IMR-90 (cell line): ENCODE measurements around the gene CD248. TPM values are rescaled to one million over a fixed set of nuclear protein-coding genes. Genes with fewer than 3 reads are reported as not detected.

Source experiments
- ATAC-seq: fragments of 200-7000 bp; cut with Tn5 transposase; 2 replicates; pipeline ENCODE4 v1.9.1; 2020; ENCODE audit warnings: low read depth, mild to moderate bottlenecking, moderate library complexity
- BruUV-seq: library from RNA; stranded (reverse); fragments of 400-500 nt; replicated peaks from 2 replicates; lab custom pipeline; 2021; lab: Mats Ljungman, UMichigan
- CTCF ChIA-PET: fragments of 300-600 bp; formaldehyde crosslinking; extraction: SDS; loops from one replicate; lab custom pipeline; 2021; ENCODE audit warnings: antibody characterized with exemption; lab: Yijun Ruan, JAX
- POLR2A ChIA-PET: fragments of 300-600 bp; sonication (Branson Sonifier 250); formaldehyde crosslinking; loops from one replicate; lab custom pipeline; 2022; ENCODE audit warnings: antibody characterized with exemption; ENCODE audit not compliant: unreplicated experiment; lab: Charles Lee
- DNase-seq: peaks from one replicate; pipeline ENCODE4 v3.0.0; 2013
- H2AFZ ChIP-seq: replicated peaks from 2 replicates; pipeline ENCODE3; 2013; ENCODE audit warnings: low read length, mild to moderate bottlenecking; ENCODE audit not compliant: poor library complexity
- H2AK5ac ChIP-seq: 2 replicates; pipeline ENCODE4 v1.6.1; 2013; ENCODE audit warnings: low read depth, low read length, inconsistent platforms
- H2AK9ac ChIP-seq: replicated peaks from 2 replicates; pipeline ENCODE3; 2013; ENCODE audit warnings: mild to moderate bottlenecking, low read depth, low read length, moderate library complexity; ENCODE audit not compliant: poor library complexity
- H2BK120ac ChIP-seq: 2 replicates; pipeline ENCODE4 v1.6.1; 2013; ENCODE audit warnings: low read depth, low read length, inconsistent platforms
- H2BK15ac ChIP-seq: 3 replicates; pipeline ENCODE4 v1.6.1; 2013; ENCODE audit warnings: low read depth, low read length, inconsistent platforms
- H2BK20ac ChIP-seq: 2 replicates; pipeline ENCODE4 v1.6.1; 2013; ENCODE audit warnings: low read depth, mild to moderate bottlenecking, inconsistent platforms, low read length, moderate library complexity
- H2BK5ac ChIP-seq: 2 replicates; pipeline ENCODE4 v1.6.1; 2013; ENCODE audit warnings: mild to moderate bottlenecking, low read depth, low read length, inconsistent platforms; ENCODE audit not compliant: poor library complexity, severe bottlenecking
- H3K14ac ChIP-seq: replicated peaks from 2 replicates; pipeline ENCODE4 v1.6.1; 2013; ENCODE audit warnings: low read depth, low read length, inconsistent platforms
- H3K18ac ChIP-seq: 2 replicates; pipeline ENCODE4 v1.6.1; 2013; ENCODE audit warnings: low read depth, low read length, control low read depth
- H3K23ac ChIP-seq: 2 replicates; pipeline ENCODE4 v1.6.1; 2013; ENCODE audit warnings: low read depth, low read length, inconsistent platforms
- H3K27ac ChIP-seq: 2 replicates; pipeline ENCODE4 v1.5.1; 2013; ENCODE audit warnings: mild to moderate bottlenecking, control low read depth, low read length; ENCODE audit not compliant: insufficient read depth
- H3K27me3 ChIP-seq: 2 replicates; pipeline ENCODE4 v1.6.1; 2013; ENCODE audit warnings: low read length; ENCODE audit not compliant: control insufficient read depth, insufficient read depth
- H3K36me3 ChIP-seq: 2 replicates; pipeline ENCODE4 v1.6.1; 2013; ENCODE audit warnings: low read length, mixed read lengths; ENCODE audit not compliant: control insufficient read depth, insufficient read depth
- H3K4ac ChIP-seq: 2 replicates; pipeline ENCODE4 v1.6.1; 2013; ENCODE audit warnings: low read depth, low read length, inconsistent platforms
- H3K4me1 ChIP-seq: 2 replicates; pipeline ENCODE4 v1.6.1; 2013; ENCODE audit warnings: low read length, mixed read lengths; ENCODE audit not compliant: control insufficient read depth, insufficient read depth
- H3K4me2 ChIP-seq: 2 replicates; pipeline ENCODE4 v1.6.1; 2013; ENCODE audit warnings: low read depth, mild to moderate bottlenecking, control low read depth, low read length, moderate library complexity
- H3K4me3 ChIP-seq: 2 replicates; pipeline ENCODE4 v1.5.1; 2013; ENCODE audit warnings: low read depth, mild to moderate bottlenecking, control low read depth, low read length, moderate library complexity; ENCODE audit not compliant: insufficient read depth
- H3K56ac ChIP-seq: 2 replicates; pipeline ENCODE4 v1.6.1; 2013; ENCODE audit warnings: low read length, inconsistent platforms; ENCODE audit not compliant: insufficient read depth; ENCODE audit errors: extremely low read depth
- H3K79me1 ChIP-seq, 2 experiments: 2 replicates each; pipeline ENCODE4 v1.6.1; 2013; ENCODE audit warnings: low read length in 2 of 2, inconsistent platforms in 1 of 2, low read depth in 1 of 2
- H3K9ac ChIP-seq: 2 replicates; pipeline ENCODE4 v1.6.1; 2013; ENCODE audit warnings: low read depth, low read length, control low read depth
- H3K9me1 ChIP-seq: 2 replicates; pipeline ENCODE4 v1.6.1; 2013; ENCODE audit warnings: low read length, inconsistent platforms; ENCODE audit not compliant: insufficient read depth
- H3K9me3 ChIP-seq: 2 replicates; pipeline ENCODE4 v1.6.1; 2013; ENCODE audit warnings: low read length; ENCODE audit not compliant: control insufficient read depth, insufficient read depth
- H4K20me1 ChIP-seq: 2 replicates; pipeline ENCODE4 v1.6.1; 2013; ENCODE audit warnings: low read length, inconsistent platforms; ENCODE audit not compliant: insufficient read depth
- H4K5ac ChIP-seq: 2 replicates; pipeline ENCODE4 v1.6.1; 2013; ENCODE audit warnings: mild to moderate bottlenecking, low read depth, low read length, control low read depth
- H4K8ac ChIP-seq, 2 experiments: 2 replicates each; pipeline ENCODE4 v1.6.1; 2013; ENCODE audit warnings: low read depth in 2 of 2, low read length in 2 of 2, control low read depth in 1 of 2, inconsistent platforms in 1 of 2
- H4K91ac ChIP-seq: 2 replicates; pipeline ENCODE4 v1.6.1; 2013; ENCODE audit warnings: low read depth, low read length, inconsistent platforms; ENCODE audit not compliant: insufficient read depth
- MAFK ChIP-seq: IDR thresholded peaks from 2 replicates; pipeline ENCODE4 v1.6.1; 2012; ENCODE audit warnings: low read depth, low read length, improper control_type of control experiment
- RAD21 ChIP-seq: IDR thresholded peaks from 2 replicates; pipeline ENCODE4 v1.6.1; 2012; ENCODE audit warnings: low read length, improper control_type of control experiment
- SMC3 ChIP-seq: fragments of 150-350 bp; IDR thresholded peaks from 2 replicates; pipeline ENCODE4 v1.6.1; 2016; ENCODE audit warnings: low read depth, mild to moderate bottlenecking, antibody characterized with exemption, low read length, moderate library complexity
- WGBS, 2 experiments: methylation state at CpG; one replicate each; pipeline versions ENCODE4 v1.1.5 to v1.1.7; 2013; ENCODE audit warnings: missing lambda C conversion rate in 2 of 2; ENCODE audit not compliant: insufficient read length in 1 of 2; ENCODE audit errors: extremely low coverage in 2 of 2; 5-methylcytosine and 5-hydroxymethylcytosine counted together
- dilution Hi-C: fragments of 300-500 bp; cut with HindIII; formaldehyde crosslinking; loops from one replicate; pipeline ENCODE4 v1.14.3; 2018; ENCODE audit warnings: low sequenced_read_pairs; ENCODE audit not compliant: unreplicated experiment
- in situ Hi-C: fragments of 300-500 bp; cut with MboI; formaldehyde crosslinking; loops from 3 replicates; pipeline ENCODE4 v1.14.3; 2019; ENCODE audit warnings: low sequenced_read_pairs, inconsistent platforms, mixed read lengths
- intact Hi-C: fragments of 100-400 bp; cut with micrococcal nuclease; formaldehyde crosslinking; loops from 2 replicates; pipeline ENCODE4 v1.10.0; 2022
- polyA plus RNA-seq, 3 experiments: library from polyadenylated mRNA; depleted of rRNA; stranded (reverse); fragments of >200 nt; gene quantifications; 2 replicates each; pipeline ENCODE4 v1.2.3, GENCODE V29; 2012; ENCODE audit warnings: low replicate concordance in 1 of 3
- total RNA-seq: library from RNA; depleted of rRNA; stranded (reverse); fragments of >200 nt; gene quantifications from 2 replicates; pipeline ENCODE4 v1.2.3, GENCODE V29; 2012

Gene CD248
- total and polyA plus RNA-seq, 2 of the 4 experiments (the other 2 are of a cell fraction) = 19.5 to 223 TPM

DNA sequence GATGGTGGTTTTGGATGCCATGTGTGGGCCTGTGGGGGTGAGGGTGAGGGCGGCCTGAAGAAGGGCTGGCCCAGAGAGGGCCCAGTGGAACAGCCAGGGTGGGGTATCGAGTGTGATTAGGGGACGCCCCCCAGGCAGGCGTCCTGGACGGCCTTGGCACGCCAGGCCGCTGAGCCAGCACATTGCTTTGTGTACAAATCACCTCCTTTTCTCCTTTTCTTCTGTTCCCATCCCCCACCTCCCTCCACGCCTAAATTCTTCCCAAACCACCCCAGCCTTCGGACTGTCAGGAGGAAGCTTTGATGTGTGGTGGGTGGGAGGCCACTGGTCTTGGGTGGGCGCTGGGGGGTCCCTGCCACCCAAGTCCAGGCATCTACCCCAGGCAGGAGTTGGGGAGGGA, 7.8 kb upstream of the CD248 start:
- H3K9me3 ChIP-seq = no peaks in the 10 kb centered on the region
- TF ChIP-seq SMC3 (no peak), MAFK (peak; percentile 86), RAD21 (no peak)
- H3K4me2 ChIP-seq = peak overlapping the region; percentile 12
- peak overlapping the region; percentile 99; the same call in 2 of the 3 replicates for H2BK15ac ChIP-seq
- peak overlapping the region; percentile 96 for H2AFZ ChIP-seq
- BruUV-seq = no TSS peak
- H3K27ac ChIP-seq = peak overlapping the region; percentile 79
- peak overlapping the region; percentile 97 for H2BK120ac ChIP-seq
- H3K18ac ChIP-seq = peak overlapping the region; percentile 91
- ChIA-PET POLR2A (no interaction called here), CTCF (no interaction called here)
- no peaks in the 10 kb centered on the region for H4K20me1 ChIP-seq
- DNase-seq (no peak), ATAC-seq (peak; percentile 1; the same call in 1 of the 2 replicates)
- peak overlapping the region; percentile 100 for H2AK5ac ChIP-seq
- H2BK5ac ChIP-seq = peak overlapping the region; percentile 100
- H2BK20ac ChIP-seq = peak overlapping the region; percentile 96
- peak overlapping the region; percentile 97 for H2AK9ac ChIP-seq
- peak overlapping the region; percentile 18; the same call in 1 of the 2 replicates for H3K9ac ChIP-seq
- H3K4me1 ChIP-seq = peaks cover 43% of the 10 kb centered on the region
- no peak overlapping the region for H3K4me3 ChIP-seq
- H3K56ac ChIP-seq = peak overlapping the region; percentile 29; the same call in 1 of the 2 replicates
- no peaks in the 10 kb centered on the region for H3K27me3 ChIP-seq
- H3K79me1 ChIP-seq = peaks cover 0 to 35% of the 10 kb centered on the region in 2 experiments; a peak in 3 of 4 replicates
- peak overlapping the region; percentile 96 for H3K14ac ChIP-seq
- peaks cover 29% of the 10 kb centered on the region for H3K9me1 ChIP-seq
- dilution Hi-C loops (no loop called here), intact Hi-C loops (no loop called here), in situ Hi-C loops (no loop called here)
- H3K23ac ChIP-seq = peak overlapping the region; percentile 91; the same call in 1 of the 2 replicates
- H3K4ac ChIP-seq = peak overlapping the region; percentile 100
- no peaks in the 10 kb centered on the region for H3K36me3 ChIP-seq
- H4K91ac ChIP-seq = peak overlapping the region; percentile 100
- H4K8ac ChIP-seq = peak overlapping the region; percentile 81 to 95
- H4K5ac ChIP-seq = peak overlapping the region; percentile 88
- no CpG with 5 or more reads among the region's 10 CpGs for WGBS, 2 experiments
